Right lobe of liver (tissue), 4 donors: Measurements from ENCODE around the gene ACVR1.

Experiments
- CTCF ChIP-seq, 4 donors: fragments of 200-600 bp in 3 of 4; fragments of 450-650 bp in 1 of 4; IDR thresholded peaks; one replicate each; pipeline versions ENCODE4 v1.5.1 to v1.8.0; 2016 to 2022; ENCODE audit warnings: antibody characterized with exemption in 4 of 4, mild to moderate bottlenecking in 2 of 4
- POLR2A ChIP-seq: fragments of 450-650 bp; IDR thresholded peaks from one replicate; pipeline ENCODE4 v1.6.1; 2017; ENCODE audit warnings: antibody characterized with exemption, mild to moderate bottlenecking
- donor health status: DM: no; HTN: no; CAD: no.
- donor health status: DM: no; HTN: no; CAD: no.
- donor health status: DM: no; HTN: yes; CAD: no.

- TF ChIP-seq POLR2A (no peak), CTCF (IDR thresholded peaks at IDR 0.05) (no peak)
These were observed 42.4 kb downstream of the ACVR1 start for GRCh38 chr2:157833721-157834120.
